Pons (tissue), 1 donor: ENCODE results near the gene PPFIA2.

Experiments
- DNase-seq: peaks from one replicate; pipeline ENCODE4 v3.0.0-alpha.2; 2016; ENCODE audit warnings: low spot score

The PPFIA2 gene

GRCh38 chr12:81347404-81347803 lies 411.7 kb downstream of the PPFIA2 start:
- no peak for DNase-seq

GRCh38 chr12:81340910-81341309 lies 418.2 kb downstream of the PPFIA2 start:
- no peak for DNase-seq

GRCh38 chr12:81339071-81339470 lies 420.1 kb downstream of the PPFIA2 start:
- DNase-seq = peak; percentile 36

GRCh38 chr12:81337886-81338285 lies 421.3 kb downstream of the PPFIA2 start:
- no peak for DNase-seq

GRCh38 chr12:81333812-81334211 lies 425.3 kb downstream of the PPFIA2 start:
- no peak for DNase-seq

GRCh38 chr12:81332054-81332453 lies 427.1 kb downstream of the PPFIA2 start:
- DNase-seq = peak; percentile 37

GRCh38 chr12:81330480-81330879 lies 428.7 kb downstream of the PPFIA2 start:
- DNase-seq = peak; percentile 92

- DNase-seq = no peak
Measured at GRCh38 chr12:81329085-81329484, 430.1 kb downstream of the PPFIA2 start.

- DNase-seq = no peak
Measured at GRCh38 chr12:81327425-81327824, 431.7 kb downstream of the PPFIA2 start.

- DNase-seq = no peak
Measured at GRCh38 chr12:81325086-81325485, 434.1 kb downstream of the PPFIA2 start.

- no peak for DNase-seq
Measured at GRCh38 chr12:81314903-81315531, 444.1 kb downstream of the PPFIA2 start.

- no peak for DNase-seq
Measured at GRCh38 chr12:81303935-81304334, 455.2 kb downstream of the PPFIA2 start.

- no peak for DNase-seq
Measured at GRCh38 chr12:81300454-81300853, 458.7 kb downstream of the PPFIA2 start.

GRCh38 chr12:81297601-81298000 lies 461.5 kb downstream of the PPFIA2 start:
- DNase-seq = no peak

GRCh38 chr12:81296556-81297305 lies 462.4 kb downstream of the PPFIA2 start:
- DNase-seq = no peak

- DNase-seq = peak; percentile 27
Measured at GRCh38 chr12:81295251-81295650, 463.9 kb downstream of the PPFIA2 start.

GRCh38 chr12:81294325-81295190 lies 464.6 kb downstream of the PPFIA2 start:
- DNase-seq = peak; percentile 29

- DNase-seq = no peak
Measured at GRCh38 chr12:81288651-81289050, 470.5 kb downstream of the PPFIA2 start.

- DNase-seq = no peak
Measured at GRCh38 chr12:81284137-81284536, 475.0 kb downstream of the PPFIA2 start.

- no peak for DNase-seq
Measured at GRCh38 chr12:81274637-81275529, 484.3 kb downstream of the PPFIA2 start.

- DNase-seq = no peak
Measured at GRCh38 chr12:81270385-81270784, 488.8 kb downstream of the PPFIA2 start.

- no peak for DNase-seq
Measured at GRCh38 chr12:81263072-81263471, 496.1 kb downstream of the PPFIA2 start.
